DMS53 treated with DMSO at 0.1 percent for 48 hours (cell line): ENCODE measurements around the gene ATXN2.
"Not testable (repeated sequence)": the region's sequence is repeated elsewhere in the genome, so short reads cannot be mapped to it uniquely, and the experiment has no call there.

Experiments used
- DNase-seq: peaks from one replicate; lab custom pipeline; 2025; ENCODE audit not compliant: unreplicated experiment; lab: John Stamatoyannopoulos, UW

ATXN2 gene

DNA sequence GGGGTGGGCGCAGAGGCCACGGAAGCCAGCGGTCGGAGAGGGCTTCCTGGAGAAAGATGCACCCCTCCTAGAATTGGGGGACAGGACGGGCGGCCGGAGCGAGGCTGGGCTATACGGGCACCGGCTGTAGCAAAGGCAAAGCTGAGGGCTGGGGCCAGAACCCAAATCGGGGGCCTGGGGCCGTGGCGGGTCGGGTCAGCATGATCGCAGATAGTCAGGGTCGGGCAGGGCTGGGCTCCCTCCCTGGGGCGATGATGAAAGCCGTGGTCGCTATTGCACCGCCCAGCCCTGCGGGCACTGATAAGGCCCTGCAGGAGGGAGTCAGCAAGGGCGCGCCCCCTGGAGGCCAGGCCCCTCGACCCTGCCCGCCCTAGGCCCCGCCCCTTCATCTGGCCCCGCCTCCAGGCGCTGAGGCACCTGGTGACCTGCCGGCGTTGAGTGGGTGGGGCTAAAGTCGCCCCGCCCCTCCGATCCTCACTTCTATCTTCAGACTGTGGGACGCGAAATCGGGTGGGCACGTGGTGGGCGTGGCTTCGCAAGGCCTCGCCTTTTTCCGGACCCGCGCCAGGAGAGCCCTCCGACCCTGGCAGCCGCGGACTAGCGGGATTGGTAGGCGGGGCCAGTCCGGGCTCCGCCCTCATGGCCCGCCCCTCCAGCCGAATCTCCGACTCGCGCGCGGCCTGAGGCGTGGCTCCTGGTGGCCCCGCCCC is 193.8 kb downstream of the ATXN2 start:
- peak; percentile 77 for DNase-seq

- no peak for DNase-seq
These were observed 194.6 kb downstream of the ATXN2 start for GRCh38 chr12:111404362-111405148.

GRCh38 chr12:111402490-111402824 is 196.7 kb downstream of the ATXN2 start:
- not testable (repeated sequence) for DNase-seq
